ENCODE measurements around the gene LIME1. TPM values are rescaled to one million over a fixed set of nuclear protein-coding genes. Genes with fewer than 3 reads are reported as not detected.

LIME1 gene
- total RNA-seq, 1 donor from 2014 or later: 32.4 TPM

DNA sequence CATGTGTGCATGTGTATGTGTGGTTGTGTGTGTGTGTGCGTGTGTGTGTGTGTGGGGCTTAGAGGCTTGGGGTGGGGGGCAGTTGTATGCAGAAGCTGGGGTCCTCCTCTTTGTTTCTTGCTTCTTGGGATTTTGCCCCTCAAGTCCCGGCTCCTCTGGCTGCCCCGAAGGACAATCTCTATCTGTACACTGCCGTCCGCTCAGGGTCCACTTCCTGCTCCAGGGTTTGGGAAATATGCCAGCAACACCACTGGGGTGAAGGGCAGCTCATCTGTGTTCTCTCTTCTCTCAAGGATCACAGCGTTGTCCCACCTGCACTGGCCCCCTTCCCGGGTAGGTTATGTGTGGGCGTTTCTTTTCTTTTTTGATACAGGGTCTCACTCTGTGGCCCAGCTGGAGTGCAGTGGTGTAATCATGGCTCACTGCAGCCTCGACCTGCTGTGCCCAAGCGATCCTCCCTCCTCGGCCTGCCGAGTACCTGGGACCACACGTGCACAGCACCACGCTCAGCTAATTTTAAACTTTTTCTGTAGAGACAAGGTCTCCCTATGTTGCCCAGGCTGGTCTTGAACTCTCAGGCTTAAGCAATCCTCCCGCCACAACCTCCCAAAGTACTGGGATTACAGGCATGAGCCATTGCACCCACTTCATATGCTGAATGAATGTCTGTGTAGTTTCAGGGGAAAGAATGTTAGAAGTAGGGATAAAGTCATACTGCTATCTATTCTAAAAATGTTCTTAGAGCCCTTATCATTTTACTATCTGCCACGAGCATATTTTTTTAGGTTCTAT lies 28.8 kb downstream of the LIME1 start:
- TF ChIP-seq POLR2AphosphoS5 (IDR thresholded peaks at IDR 0.05; ENCODE audit: insufficient read depth in 1 of 2, low read depth in 1 of 2) (no peak), POLR2A (IDR thresholded peaks at IDR 0.05) (no peak)
- TF ChIP-seq, protein P1, sequence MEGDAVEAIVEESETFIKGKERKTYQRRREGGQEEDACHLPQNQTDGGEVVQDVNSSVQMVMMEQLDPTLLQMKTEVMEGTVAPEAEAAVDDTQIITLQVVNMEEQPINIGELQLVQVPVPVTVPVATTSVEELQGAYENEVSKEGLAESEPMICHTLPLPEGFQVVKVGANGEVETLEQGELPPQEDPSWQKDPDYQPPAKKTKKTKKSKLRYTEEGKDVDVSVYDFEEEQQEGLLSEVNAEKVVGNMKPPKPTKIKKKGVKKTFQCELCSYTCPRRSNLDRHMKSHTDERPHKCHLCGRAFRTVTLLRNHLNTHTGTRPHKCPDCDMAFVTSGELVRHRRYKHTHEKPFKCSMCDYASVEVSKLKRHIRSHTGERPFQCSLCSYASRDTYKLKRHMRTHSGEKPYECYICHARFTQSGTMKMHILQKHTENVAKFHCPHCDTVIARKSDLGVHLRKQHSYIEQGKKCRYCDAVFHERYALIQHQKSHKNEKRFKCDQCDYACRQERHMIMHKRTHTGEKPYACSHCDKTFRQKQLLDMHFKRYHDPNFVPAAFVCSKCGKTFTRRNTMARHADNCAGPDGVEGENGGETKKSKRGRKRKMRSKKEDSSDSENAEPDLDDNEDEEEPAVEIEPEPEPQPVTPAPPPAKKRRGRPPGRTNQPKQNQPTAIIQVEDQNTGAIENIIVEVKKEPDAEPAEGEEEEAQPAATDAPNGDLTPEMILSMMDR (IDR thresholded peaks at IDR 0.05): no peak
- Histone ChIP-seq H3K36me3 (no peaks in the 10 kb centered on the region), H3K9me3 (no peaks in the 10 kb centered on the region), H3K4me1 (no peaks in the 10 kb centered on the region), H3K27me3 (no peaks in the 10 kb centered on the region), H3K4me3 (no peak overlapping the region), H3K27ac (no peak overlapping the region)
- no peak for DNase-seq (ENCODE audit: extremely low spot score in 2 of 2)
- intact Hi-C loops (cut with DNase I): no loop called here

- Histone ChIP-seq H3K9me3 (no peaks in the 10 kb centered on the region), H3K27me3 (no peaks in the 10 kb centered on the region), H3K36me3 (no peaks in the 10 kb centered on the region), H3K27ac (no peak overlapping the region), H3K4me1 (no peaks in the 10 kb centered on the region), H3K4me3 (no peak overlapping the region)
- TF ChIP-seq POLR2AphosphoS5 (IDR thresholded peaks at IDR 0.05; ENCODE audit: insufficient read depth in 1 of 2, low read depth in 1 of 2): no peak
- no peak for TF ChIP-seq POLR2A (IDR thresholded peaks at IDR 0.05)
- TF ChIP-seq, protein P1 (IDR thresholded peaks at IDR 0.05): no peak
- no peak for DNase-seq (ENCODE audit: extremely low spot score in 2 of 2)
- intact Hi-C loops (cut with DNase I): no loop called here
Measured at GRCh38 chr20:63765902-63766301, 29.4 kb downstream of the LIME1 start.

DNA sequence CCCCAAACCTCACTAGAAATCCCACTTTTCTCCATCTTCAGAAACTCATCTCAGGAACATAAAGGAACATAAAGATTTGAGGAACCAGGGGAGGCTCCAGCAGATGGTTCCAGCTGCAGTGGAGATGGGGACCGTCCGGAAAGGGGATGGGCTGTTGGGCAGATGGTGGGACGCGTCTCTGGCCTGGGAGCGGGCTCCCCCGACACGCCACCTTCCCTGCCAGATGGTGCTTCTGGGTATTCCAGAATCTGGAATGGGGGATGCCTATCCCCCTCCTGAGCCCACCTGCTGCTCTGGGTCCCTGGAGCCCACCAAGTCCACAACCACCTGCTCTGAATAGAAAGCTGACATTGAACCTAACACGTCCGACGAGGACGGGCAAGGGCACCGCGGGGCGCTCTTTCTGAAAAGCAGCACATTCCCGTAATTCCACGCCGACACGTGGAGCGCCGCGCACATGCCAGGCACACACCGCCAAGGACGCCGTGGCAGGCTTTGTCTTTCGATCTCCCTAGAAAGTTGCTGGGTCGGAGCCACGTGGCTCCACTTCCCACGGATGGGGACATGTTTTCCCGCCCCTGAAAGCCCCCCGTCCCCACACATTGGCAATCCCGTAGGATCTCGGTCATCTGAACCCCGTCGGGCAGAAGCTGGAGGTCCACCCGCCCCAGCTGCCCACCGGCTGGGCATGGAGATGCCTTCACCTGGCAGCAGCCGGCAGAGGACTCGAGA lies 30.4 kb downstream of the LIME1 start:
- no peaks in the 10 kb centered on the region for H3K36me3 ChIP-seq
- H3K27ac ChIP-seq: no peak overlapping the region
- no peaks in the 10 kb centered on the region for H3K4me1 ChIP-seq
- no peaks in the 10 kb centered on the region for H3K9me3 ChIP-seq
- TF ChIP-seq POLR2AphosphoS5 (IDR thresholded peaks at IDR 0.05; ENCODE audit: insufficient read depth in 1 of 2, low read depth in 1 of 2) (no peak), POLR2A (IDR thresholded peaks at IDR 0.05) (no peak)
- TF ChIP-seq, protein P1 (IDR thresholded peaks at IDR 0.05): no peak
- no peak for DNase-seq (ENCODE audit: extremely low spot score in 2 of 2)
- H3K27me3 ChIP-seq: no peaks in the 10 kb centered on the region
- no peak overlapping the region for H3K4me3 ChIP-seq
- intact Hi-C loops (cut with DNase I): no loop called here

DNA sequence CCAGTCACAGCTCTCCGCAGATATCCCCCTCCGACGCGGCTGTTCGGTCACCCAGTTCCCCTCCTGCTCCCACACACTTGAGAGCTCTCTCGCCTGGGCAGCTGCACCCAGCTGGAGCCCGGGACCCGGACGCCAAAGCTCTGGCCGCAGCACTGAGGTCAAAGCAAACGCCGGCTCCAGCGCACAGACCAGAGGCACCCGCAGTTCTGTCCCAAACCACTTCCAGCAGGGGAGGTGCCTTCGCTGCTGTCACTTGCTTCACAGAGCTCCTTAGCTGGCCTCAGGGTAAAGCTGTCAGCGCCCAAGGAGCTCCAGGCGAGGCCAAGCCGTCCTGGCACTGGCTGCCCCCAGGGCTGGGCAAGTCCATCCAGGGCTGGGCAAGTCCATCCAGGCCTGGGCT lies 31.0 kb downstream of the LIME1 start:
- Histone ChIP-seq H3K4me3 (no peak overlapping the region), H3K27me3 (no peaks in the 10 kb centered on the region), H3K27ac (no peak overlapping the region), H3K4me1 (no peaks in the 10 kb centered on the region), H3K9me3 (no peaks in the 10 kb centered on the region), H3K36me3 (no peaks in the 10 kb centered on the region)
- no peak for TF ChIP-seq POLR2A (IDR thresholded peaks at IDR 0.05)
- no peak for TF ChIP-seq POLR2AphosphoS5 (IDR thresholded peaks at IDR 0.05; ENCODE audit: insufficient read depth in 1 of 2, low read depth in 1 of 2)
- TF ChIP-seq, protein P1 (IDR thresholded peaks at IDR 0.05): no peak
- no peak for DNase-seq (ENCODE audit: extremely low spot score in 2 of 2)
- intact Hi-C loops (cut with DNase I): no loop called here

DNA sequence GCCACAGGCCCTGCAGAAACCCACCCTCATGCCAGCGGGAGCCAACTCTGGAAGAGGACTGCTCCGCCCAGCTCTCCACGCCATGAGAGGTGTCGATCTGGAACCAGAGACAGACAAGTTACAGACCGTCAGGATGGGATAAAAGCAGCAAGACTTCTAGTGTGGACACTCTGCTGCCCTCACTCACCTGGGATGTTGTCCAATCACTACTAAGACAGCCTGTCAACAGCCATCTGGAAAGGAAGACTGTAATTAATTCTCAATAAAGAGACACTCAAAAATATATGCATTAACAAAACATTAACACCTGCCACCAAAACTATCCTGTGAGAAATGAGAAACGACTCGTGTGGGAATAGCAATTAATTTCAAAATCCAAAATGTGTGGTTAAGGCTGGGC lies 31.4 kb downstream of the LIME1 start:
- Histone ChIP-seq H3K4me3 (no peak overlapping the region), H3K9me3 (no peaks in the 10 kb centered on the region), H3K27ac (no peak overlapping the region), H3K27me3 (no peaks in the 10 kb centered on the region), H3K4me1 (no peaks in the 10 kb centered on the region), H3K36me3 (no peaks in the 10 kb centered on the region)
- no peak for DNase-seq (ENCODE audit: extremely low spot score in 2 of 2)
- TF ChIP-seq, protein P1 (IDR thresholded peaks at IDR 0.05): no peak
- TF ChIP-seq POLR2AphosphoS5 (IDR thresholded peaks at IDR 0.05; ENCODE audit: insufficient read depth in 1 of 2, low read depth in 1 of 2) (no peak), POLR2A (IDR thresholded peaks at IDR 0.05) (no peak)
- intact Hi-C loops (cut with DNase I): no loop called here

All from vagina (tissue), 2 donors.